GM18520 (cell line): ENCODE results near the gene RITA1.

Experiments used
- ATAC-seq: cut with Tn5 transposase; IDR thresholded peaks from one replicate; pipeline ENCODE4 v1.9.1; 2021; ENCODE audit not compliant: unreplicated experiment

Gene RITA1

DNA sequence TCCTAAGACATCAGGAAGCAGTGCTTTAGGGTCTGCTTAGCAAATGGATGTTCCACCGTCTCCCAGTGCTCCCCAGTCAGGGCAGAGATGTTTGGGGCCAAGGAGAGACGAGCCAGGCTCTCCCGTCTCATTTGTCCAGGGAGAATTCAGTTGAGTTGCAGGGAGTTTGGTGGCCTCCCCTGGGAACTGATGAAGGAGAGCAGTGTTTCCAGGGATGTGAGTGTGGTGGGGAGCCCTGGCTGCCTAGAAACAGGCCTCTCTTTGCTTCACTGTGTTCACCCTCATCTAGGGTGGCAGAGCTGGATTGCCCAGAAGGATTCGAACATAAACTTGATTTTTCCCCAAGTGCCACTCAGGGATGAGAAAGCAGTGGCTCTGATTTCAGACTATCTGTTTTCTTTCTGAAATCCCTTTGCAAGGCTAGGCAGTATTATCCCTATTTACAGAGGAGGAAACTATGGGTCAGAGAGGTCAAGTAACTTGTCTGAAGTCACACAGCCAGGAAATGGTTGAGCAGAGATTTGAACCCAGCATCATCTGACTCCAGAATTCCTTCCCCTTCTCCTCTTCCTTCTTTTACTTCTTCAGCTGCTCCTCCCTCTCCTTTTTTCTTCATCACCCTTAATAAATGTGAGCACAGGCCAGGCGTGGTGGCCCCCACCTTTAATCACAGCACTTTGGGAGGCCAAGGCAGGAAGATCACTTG is 42.3 kb downstream of the RITA1 start:
- ATAC-seq, result no peak

GRCh38 chr12:113228394-113229028 is 43.0 kb downstream of the RITA1 start:
- ATAC-seq, result no peak

DNA sequence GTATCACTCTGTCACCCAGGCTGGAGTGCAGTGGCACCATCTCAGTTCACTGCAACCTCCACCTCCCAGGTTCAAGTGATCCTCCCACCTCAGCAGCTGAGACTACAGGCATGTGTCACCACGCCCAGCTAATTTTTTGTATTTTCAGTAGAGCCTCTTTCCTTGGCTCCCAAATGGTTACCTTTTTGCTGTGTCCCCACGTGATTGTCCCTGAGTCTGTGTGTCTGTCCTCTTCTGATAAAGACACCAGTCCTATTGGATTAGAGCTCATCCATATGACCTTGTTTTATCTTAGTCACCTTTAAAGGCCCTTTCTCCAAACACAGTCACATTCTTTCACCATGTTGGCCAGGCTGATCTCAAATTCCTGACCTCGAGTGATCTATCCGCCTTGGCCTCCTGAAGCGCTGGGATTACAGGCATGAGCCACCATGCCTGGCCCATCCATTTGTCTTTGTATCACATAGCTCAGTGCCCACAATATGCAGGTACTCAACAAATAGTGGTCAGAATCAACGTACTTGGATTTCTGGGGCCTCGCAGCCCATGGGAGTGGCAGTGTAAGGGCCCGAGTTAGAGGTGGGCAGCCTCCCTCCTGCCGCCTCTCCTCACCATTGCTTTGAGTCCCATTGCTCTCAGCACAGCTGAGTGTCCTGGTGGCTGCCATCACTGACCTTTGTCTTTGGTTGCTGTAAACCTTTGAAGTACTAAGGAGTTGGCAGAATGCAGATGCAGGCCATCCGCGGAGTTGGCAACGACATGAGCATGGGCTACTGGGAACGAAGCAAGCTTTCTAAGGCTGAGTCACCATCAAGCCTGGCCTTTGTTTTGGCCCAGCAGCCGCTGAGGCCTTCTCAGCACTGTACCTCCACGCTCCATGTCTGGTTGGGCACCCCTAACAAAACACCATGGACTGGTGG is 45.1 kb downstream of the RITA1 start:
- no peak for ATAC-seq

GRCh38 chr12:113231235-113232088 is 45.9 kb downstream of the RITA1 start:
- ATAC-seq, result no peak

DNA sequence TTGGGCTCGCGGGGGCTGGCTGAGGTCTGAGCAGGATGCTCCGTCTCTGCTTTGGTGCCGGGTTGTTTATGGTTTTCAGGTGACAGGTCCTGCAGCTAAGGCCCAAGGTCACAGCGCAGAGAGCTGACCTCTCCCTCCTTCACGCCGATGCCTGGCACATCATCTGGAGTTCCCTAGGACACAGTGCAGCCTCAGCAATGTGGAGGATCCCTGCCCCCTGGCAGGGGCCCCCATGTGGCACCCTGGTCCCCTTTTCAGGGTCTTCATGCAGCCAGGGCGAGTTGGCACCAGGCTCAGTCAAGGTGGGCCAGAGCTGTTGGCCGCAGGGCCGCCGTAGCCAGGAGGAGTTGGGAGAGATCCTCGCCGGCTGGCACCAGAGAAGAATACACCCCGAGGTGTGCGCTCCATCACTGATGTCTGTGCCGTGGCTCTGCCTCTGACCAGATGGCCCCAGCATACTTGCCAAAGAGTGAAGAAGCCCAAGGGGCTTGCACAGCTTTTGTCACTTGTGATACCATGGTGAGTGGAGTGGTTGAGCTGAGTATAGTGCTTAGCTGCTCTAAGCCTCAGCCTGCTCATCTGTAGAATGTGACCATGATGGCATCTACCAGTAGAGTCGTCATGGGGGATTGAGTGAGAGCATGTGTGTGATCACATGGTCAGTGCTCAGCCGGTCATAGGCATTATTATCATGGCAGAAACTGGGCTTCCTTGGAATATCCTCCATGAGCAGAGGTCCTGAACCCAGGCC is 46.7 kb downstream of the RITA1 start:
- no peak for ATAC-seq

GRCh38 chr12:113232840-113233585 is 47.5 kb downstream of the RITA1 start:
- peak; percentile 34 for ATAC-seq

DNA sequence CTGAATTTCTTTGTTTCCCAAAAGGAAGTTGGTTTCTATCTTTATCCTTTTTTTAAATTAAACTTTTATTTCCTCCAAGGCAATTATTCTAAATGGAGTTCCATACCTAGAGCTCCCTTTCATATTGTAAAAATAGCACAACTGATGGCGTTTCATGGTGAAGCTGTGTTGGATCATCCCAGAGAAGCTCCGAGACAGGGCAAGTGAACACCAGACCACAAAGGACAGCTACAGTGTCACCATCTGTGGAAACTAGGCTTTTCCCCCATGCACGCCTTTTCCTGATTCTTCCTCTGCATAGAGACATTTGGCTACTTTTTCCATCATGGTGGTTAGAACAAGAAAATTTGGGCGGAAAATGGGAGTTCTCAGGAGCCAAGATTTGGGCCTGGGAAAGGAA is 48.4 kb downstream of the RITA1 start:
- ATAC-seq, result no peak

DNA sequence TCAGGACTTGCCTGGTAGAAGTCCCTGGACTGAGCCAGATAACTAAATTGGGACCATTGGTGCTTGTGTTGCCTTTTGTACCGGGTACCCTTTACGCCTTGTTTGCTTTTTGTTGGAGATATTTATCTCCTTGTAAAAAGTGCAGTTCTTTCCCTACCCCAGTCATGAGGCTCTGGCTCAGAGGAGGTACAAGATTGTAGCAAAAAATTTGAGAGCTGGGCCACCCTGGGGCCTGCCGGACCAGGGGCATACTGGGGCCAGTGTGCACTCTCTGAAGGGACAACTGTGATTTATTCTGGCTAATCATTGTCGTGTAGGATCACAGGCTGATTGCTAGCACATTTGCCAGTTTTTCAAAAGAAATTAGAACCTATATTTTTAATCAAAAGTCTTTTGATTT is 49.0 kb downstream of the RITA1 start:
- ATAC-seq, result no peak

GRCh38 chr12:113235976-113236375 is 50.5 kb downstream of the RITA1 start:
- ATAC-seq, result no peak

DNA sequence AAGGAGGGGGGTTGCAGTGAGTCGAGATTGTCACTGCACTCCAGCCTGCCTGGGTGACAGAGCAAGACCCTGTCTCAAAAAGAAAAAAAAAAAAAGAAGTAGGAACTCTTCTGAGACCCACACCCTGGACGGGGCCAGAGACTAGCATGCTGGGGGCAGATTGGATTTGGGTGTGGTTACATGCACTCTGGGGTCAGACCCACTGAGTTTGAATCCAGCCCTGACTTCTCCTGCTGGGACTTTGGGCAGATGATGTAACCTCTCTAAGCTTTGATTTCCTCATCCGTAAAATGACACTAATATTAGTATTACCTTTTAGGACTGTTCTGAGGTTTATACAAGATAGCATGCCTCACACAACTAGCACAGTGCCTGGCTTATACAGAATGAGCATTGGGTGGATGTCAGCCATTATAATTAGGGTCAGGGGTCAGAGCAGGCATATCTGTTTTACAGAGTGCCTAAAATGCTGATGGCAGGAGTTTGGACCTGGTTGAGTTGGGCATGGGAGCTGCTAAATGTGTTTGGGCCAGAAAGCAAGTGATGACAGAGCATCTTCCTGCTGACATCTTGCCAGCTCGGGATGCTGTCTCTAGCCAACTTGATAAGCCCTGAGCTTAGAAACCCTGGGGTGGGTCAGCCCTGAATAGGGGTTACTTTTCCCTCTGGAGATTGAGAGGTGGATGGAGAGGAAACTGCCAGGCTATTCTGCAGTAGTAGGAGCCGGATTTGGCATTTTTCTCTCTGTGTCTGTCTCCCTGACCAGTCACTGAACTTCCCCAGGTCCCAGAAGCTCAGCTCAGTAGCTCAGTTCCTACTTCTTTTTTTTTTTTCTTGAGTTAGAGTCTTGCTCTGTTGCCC is 51.2 kb downstream of the RITA1 start:
- ATAC-seq, result no peak

DNA sequence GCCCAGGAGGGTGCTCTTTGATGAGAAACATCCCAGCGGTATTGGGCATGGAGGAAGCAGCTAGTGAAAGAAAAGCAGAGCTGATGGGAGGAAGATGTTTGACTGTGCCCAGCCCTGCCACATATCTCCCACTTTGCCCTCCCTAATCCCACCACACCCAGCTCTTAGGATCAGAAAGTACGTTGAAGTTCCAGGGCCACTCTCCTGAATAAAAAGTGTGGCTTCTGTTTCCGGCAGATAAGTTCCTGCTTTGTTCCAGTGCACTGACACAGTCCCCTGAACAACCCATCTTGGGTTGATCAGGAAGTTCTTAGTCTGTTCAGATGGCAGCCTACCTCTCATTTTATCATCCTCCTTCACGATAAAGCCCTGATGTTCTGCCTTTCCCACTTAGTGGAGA is 52.2 kb downstream of the RITA1 start:
- no peak for ATAC-seq

DNA sequence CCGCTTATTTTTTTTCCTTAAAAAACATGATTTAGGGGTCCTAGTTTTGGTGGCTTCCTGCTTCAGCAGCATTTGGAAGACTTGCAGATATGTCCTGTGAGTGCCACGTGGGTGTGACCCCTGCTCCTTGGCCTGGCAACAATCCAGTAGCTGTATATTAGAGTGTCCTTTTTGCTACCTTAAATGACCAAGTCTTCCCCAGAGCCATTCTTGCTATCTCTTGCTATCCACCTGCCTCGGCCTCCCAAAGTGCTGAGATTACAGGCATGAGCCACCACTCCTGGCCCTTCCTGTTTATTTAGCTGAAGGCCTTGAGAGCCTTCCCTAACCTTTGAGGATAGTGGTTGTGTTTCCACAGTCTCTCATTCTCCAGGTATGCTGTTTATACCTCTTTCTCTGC is 52.8 kb downstream of the RITA1 start:
- ATAC-seq, result no peak

GRCh38 chr12:113239288-113239771 is 53.8 kb downstream of the RITA1 start:
- no peak for ATAC-seq

DNA sequence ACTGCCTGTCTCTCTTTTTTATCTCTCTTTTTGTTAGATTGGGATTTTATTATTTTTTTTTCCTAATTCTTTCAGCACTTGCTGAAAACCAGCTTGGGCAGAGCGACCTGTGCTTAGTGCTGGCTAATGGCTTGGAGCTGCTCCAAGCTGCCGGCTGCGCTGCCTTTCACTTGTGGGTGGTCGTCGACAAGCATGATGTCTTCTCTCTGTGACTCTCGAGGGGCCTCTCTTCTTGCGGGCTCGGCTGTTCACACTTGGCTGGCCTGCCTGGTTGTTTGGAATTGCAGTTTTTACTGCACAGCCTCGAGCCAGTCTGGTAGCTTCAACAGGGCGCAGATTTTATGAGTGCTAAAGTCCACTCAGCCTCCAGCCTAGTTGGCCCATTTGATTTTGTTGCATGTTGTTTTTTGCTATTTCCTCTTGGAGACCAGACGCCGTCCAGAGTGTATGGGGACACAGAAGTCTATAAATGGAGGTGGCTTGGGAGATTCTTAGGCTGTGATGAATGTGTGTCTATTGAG is 54.4 kb downstream of the RITA1 start:
- ATAC-seq, result no peak

DNA sequence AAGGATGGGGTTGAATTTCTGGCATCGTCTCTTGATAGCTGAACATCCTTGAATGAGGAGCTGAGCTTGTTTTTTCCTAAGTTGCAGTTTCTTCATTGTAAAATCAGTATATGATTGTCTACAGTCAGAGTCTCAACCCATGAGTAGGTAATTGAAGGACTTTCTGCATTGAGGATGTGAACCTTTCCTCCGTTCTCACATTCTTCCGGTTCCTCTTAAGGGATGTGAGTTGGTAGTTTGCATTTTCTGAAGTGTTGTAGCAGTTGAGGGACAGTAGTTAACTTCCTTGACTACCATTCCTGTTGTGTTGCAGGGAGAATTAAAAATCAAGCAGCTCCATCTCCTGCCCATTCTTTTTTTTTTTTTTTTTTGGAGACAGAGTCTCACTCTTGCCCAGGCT is 54.9 kb downstream of the RITA1 start:
- ATAC-seq, result no peak

- ATAC-seq, result no peak
These were observed 55.9 kb downstream of the RITA1 start for GRCh38 chr12:113241191-113242025.
